H9 (cell line): ENCODE data around the gene NKAIN4. TPM values are rescaled to one million over a fixed set of nuclear protein-coding genes. Genes with fewer than 3 reads are reported as not detected.

ENCODE experiments used
- DNase-seq: peaks from one replicate; pipeline ENCODE4 v3.0.0-alpha.2; 2017
- H2AFZ ChIP-seq: one replicate; pipeline ENCODE4 v1.6.1; 2013; ENCODE audit warnings: mild to moderate bottlenecking, low read length, control low read depth, moderate library complexity
- H2AK5ac ChIP-seq: 2 replicates; pipeline ENCODE4 v1.6.1; 2013; ENCODE audit warnings: low read length, control low read depth, mixed read lengths; ENCODE audit not compliant: insufficient read length
- H2BK120ac ChIP-seq: one replicate; pipeline ENCODE4 v1.6.1; 2013; ENCODE audit warnings: low read depth, mild to moderate bottlenecking, low read length, control low read depth, inconsistent platforms; ENCODE audit not compliant: poor library complexity, severe bottlenecking
- H2BK12ac ChIP-seq: 2 replicates; pipeline ENCODE4 v1.6.1; 2013; ENCODE audit warnings: low read length, control low read depth, mixed read lengths, low read depth; ENCODE audit not compliant: insufficient read length
- H2BK15ac ChIP-seq: 2 replicates; pipeline ENCODE4 v1.6.1; 2013; ENCODE audit warnings: low read depth, low read length, control low read depth
- H2BK20ac ChIP-seq: one replicate; pipeline ENCODE4 v1.6.1; 2013; ENCODE audit warnings: low read depth, mild to moderate bottlenecking, low read length, control low read depth, inconsistent platforms; ENCODE audit not compliant: poor library complexity, severe bottlenecking
- H2BK5ac ChIP-seq: 2 replicates; pipeline ENCODE4 v1.6.1; 2013; ENCODE audit warnings: low read length, control low read depth, mixed read lengths; ENCODE audit not compliant: insufficient read length
- H3K14ac ChIP-seq: 2 replicates; pipeline ENCODE4 v1.6.1; 2013; ENCODE audit warnings: low read length, control low read depth; ENCODE audit not compliant: insufficient read depth
- H3K18ac ChIP-seq: 2 replicates; pipeline ENCODE4 v1.6.1; 2013; ENCODE audit warnings: low read depth, mild to moderate bottlenecking, mixed read lengths, low read length, control low read depth; ENCODE audit not compliant: insufficient read length
- H3K23ac ChIP-seq: 2 replicates; pipeline ENCODE4 v1.6.1; 2013; ENCODE audit warnings: low read length, control low read depth, mixed read lengths, low read depth; ENCODE audit not compliant: insufficient read length
- H3K23me2 ChIP-seq: 2 replicates; pipeline ENCODE4 v1.6.1; 2013; ENCODE audit warnings: low read depth, mild to moderate bottlenecking, mixed read lengths, low read length, control low read depth; ENCODE audit not compliant: insufficient read length, poor library complexity, severe bottlenecking
- H3K27ac ChIP-seq: 2 replicates; pipeline ENCODE4 v1.5.1; 2013; ENCODE audit warnings: low read length, control low read depth, mixed read lengths, low read depth; ENCODE audit not compliant: insufficient read length
- H3K27me3 ChIP-seq: 2 replicates; pipeline ENCODE4 v1.6.1; 2013; ENCODE audit warnings: low read length, control low read depth, inconsistent platforms; ENCODE audit not compliant: insufficient read depth
- H3K4ac ChIP-seq: 2 replicates; pipeline ENCODE4 v1.6.1; 2013; ENCODE audit warnings: low read depth, mild to moderate bottlenecking, control low read depth, inconsistent platforms, low read length, moderate library complexity
- H3K4me1 ChIP-seq: 2 replicates; pipeline ENCODE4 v1.6.1; 2013; ENCODE audit warnings: low read length, control low read depth, inconsistent platforms; ENCODE audit not compliant: insufficient read depth
- H3K4me2 ChIP-seq: 2 replicates; pipeline ENCODE4 v1.6.1; 2013; ENCODE audit warnings: low read length, control low read depth, mixed read lengths; ENCODE audit not compliant: insufficient read length, insufficient read depth
- H3K56ac ChIP-seq: 2 replicates; pipeline ENCODE4 v1.6.1; 2013; ENCODE audit warnings: low read depth, mild to moderate bottlenecking, mixed read lengths, low read length, control low read depth; ENCODE audit not compliant: insufficient read length
- H3K79me1 ChIP-seq: 2 replicates; pipeline ENCODE4 v1.6.1; 2013; ENCODE audit warnings: low read depth, mild to moderate bottlenecking, moderate library complexity, low read length, control low read depth, inconsistent platforms; ENCODE audit not compliant: insufficient read depth, poor library complexity, severe bottlenecking
- H3K79me2 ChIP-seq: 2 replicates; pipeline ENCODE4 v1.6.1; 2013; ENCODE audit warnings: low read length, control low read depth, inconsistent platforms; ENCODE audit not compliant: insufficient read depth
- H3K9ac ChIP-seq: 2 replicates; pipeline ENCODE4 v1.6.1; 2013; ENCODE audit warnings: low read length, control low read depth, mixed read lengths; ENCODE audit not compliant: insufficient read length; ENCODE audit errors: extremely low read depth
- H3K9me3 ChIP-seq: one replicate; pipeline ENCODE4 v1.6.1; 2013; ENCODE audit warnings: low read depth, low read length, inconsistent platforms; ENCODE audit not compliant: control insufficient read depth
- H3T11ph ChIP-seq: one replicate; pipeline ENCODE4 v1.6.1; 2013; ENCODE audit warnings: mild to moderate bottlenecking, low read length, control low read depth, inconsistent platforms
- H4K20me1 ChIP-seq: one replicate; pipeline ENCODE4 v1.6.1; 2013; ENCODE audit not compliant: control insufficient read depth, insufficient read length, insufficient read depth
- H4K5ac ChIP-seq: 2 replicates; pipeline ENCODE4 v1.6.1; 2013; ENCODE audit warnings: low read depth, mild to moderate bottlenecking, mixed read lengths, low read length, control low read depth; ENCODE audit not compliant: insufficient read length
- H4K8ac ChIP-seq: replicated peaks from 2 replicates; pipeline ENCODE4 v1.6.1; 2013; ENCODE audit warnings: low read length, control low read depth, mixed read lengths, low read depth; ENCODE audit not compliant: insufficient read length
- H4K91ac ChIP-seq: 2 replicates; pipeline ENCODE4 v1.6.1; 2013; ENCODE audit warnings: low read depth, mild to moderate bottlenecking, moderate library complexity, mixed read lengths, low read length, control low read depth; ENCODE audit not compliant: insufficient read length
- H3K27ac Mint-ChIP-seq, 3 experiments: 2 replicates in 2 of 3; 3 replicates in 1 of 3; pipeline ENCODE4 v1.8.0; 2020 to 2021; ENCODE audit warnings: mixed read lengths in 3 of 3, mild to moderate bottlenecking in 1 of 3, moderate library complexity in 1 of 3
- H3K27me3 Mint-ChIP-seq: 2 replicates; pipeline ENCODE4 v1.8.0; 2021; ENCODE audit warnings: low read depth, mild to moderate bottlenecking, moderate library complexity, mixed read lengths
- H3K36me3 Mint-ChIP-seq, 3 experiments: 2 replicates in 2 of 3; 3 replicates in 1 of 3; pipeline ENCODE4 v1.8.0; 2020 to 2021; ENCODE audit warnings: low read depth in 3 of 3, mixed read lengths in 3 of 3; ENCODE audit not compliant: insufficient read depth in 1 of 3
- H3K4me1 Mint-ChIP-seq, 2 experiments: 2 replicates each; pipeline ENCODE4 v1.8.0; 2020; ENCODE audit warnings: mixed read lengths in 2 of 2
- H3K4me3 Mint-ChIP-seq, 2 experiments: 2 replicates in 1 of 2; 3 replicates in 1 of 2; pipeline ENCODE4 v1.8.0; 2020 to 2021; ENCODE audit warnings: mild to moderate bottlenecking in 2 of 2, mixed read lengths in 2 of 2, moderate library complexity in 1 of 2
- H3K9me3 Mint-ChIP-seq, 2 experiments: 2 replicates in 1 of 2; 3 replicates in 1 of 2; pipeline ENCODE4 v1.8.0; 2020; ENCODE audit warnings: mild to moderate bottlenecking in 2 of 2, mixed read lengths in 2 of 2, moderate library complexity in 1 of 2
- CTCF ChIP-seq: fragments of 200-600 bp; sonication (generic); conservative IDR thresholded peaks from 3 replicates; pipeline ENCODE4 v1.8.0; 2021; ENCODE audit warnings: antibody characterized with exemption, mild to moderate bottlenecking
- WGBS: extraction: QIAGEN DNeasy Blood & Tissue Kit; methylation state at CpG from one replicate; pipeline ENCODE4 v1.1.7; 2013; ENCODE audit warnings: missing lambda C conversion rate, low lambda C conversion rate, mixed read lengths; ENCODE audit not compliant: insufficient read length; ENCODE audit errors: extremely low coverage; 5-methylcytosine and 5-hydroxymethylcytosine counted together
- total RNA-seq: library from RNA; stranded (reverse); gene quantifications from 2 replicates; pipeline ENCODE4 v1.2.1, GENCODE V29; 2021

Gene NKAIN4
- total RNA-seq, 1 experiment from 2014 or later, result 20.9 TPM

GRCh38 chr20:63192721-63193120 is 61.5 kb downstream of the NKAIN4 start:
- Mint-ChIP-seq H3K4me1 (peaks cover 14 to 19% of the 10 kb centered on the region in 2 experiments; a peak in 3 of 4 replicates), H3K36me3 (peaks cover 0 to 32% (median 27%) of the 10 kb centered on the region in 3 experiments; a peak in 6 of 7 replicates), H3K4me3 (no peak overlapping the region), H3K9me3 (no peaks in the 10 kb centered on the region), H3K27me3 (no peaks in the 10 kb centered on the region; the same call in none of the 2 replicates), H3K27ac (no peak overlapping the region)
- no peak overlapping the region for H2BK20ac ChIP-seq
- no peak overlapping the region for H3T11ph ChIP-seq
- H2AK5ac ChIP-seq, result no peak overlapping the region
- H3K14ac ChIP-seq, result no peak overlapping the region
- no peak overlapping the region for H3K27ac ChIP-seq
- no peak overlapping the region for H2AFZ ChIP-seq
- no peaks in the 10 kb centered on the region for H3K79me1 ChIP-seq
- H2BK5ac ChIP-seq, result no peak overlapping the region
- WGBS, result no CpG with 5 or more reads among the region's 21 CpGs
- no peaks in the 10 kb centered on the region for H3K23me2 ChIP-seq
- H3K27me3 ChIP-seq, result no peaks in the 10 kb centered on the region
- no peak overlapping the region for H3K56ac ChIP-seq
- no peak overlapping the region for H2BK15ac ChIP-seq
- H3K4me2 ChIP-seq, result no peak overlapping the region
- H4K20me1 ChIP-seq, result no peaks in the 10 kb centered on the region
- no peak overlapping the region for H4K91ac ChIP-seq
- no peak overlapping the region for H4K8ac ChIP-seq
- no peak overlapping the region for H4K5ac ChIP-seq
- H3K9ac ChIP-seq, result no peak overlapping the region
- H3K9me3 ChIP-seq, result no peaks in the 10 kb centered on the region
- H2BK120ac ChIP-seq, result no peak overlapping the region
- H3K79me2 ChIP-seq, result peaks cover 3% of the 10 kb centered on the region; the same call in 1 of the 2 replicates
- DNase-seq, result no peak
- TF ChIP-seq CTCF, result no peak
- H2BK12ac ChIP-seq, result no peak overlapping the region
- no peaks in the 10 kb centered on the region for H3K4me1 ChIP-seq
- no peak overlapping the region for H3K4ac ChIP-seq
- H3K18ac ChIP-seq, result no peak overlapping the region
- H3K23ac ChIP-seq, result no peak overlapping the region
